Measurements from ENCODE around the gene CD160.
"Not testable (repeated sequence)": the region's sequence is repeated elsewhere in the genome, so short reads cannot be mapped to it uniquely, and the experiment has no call there.

The CD160 gene, protein sequence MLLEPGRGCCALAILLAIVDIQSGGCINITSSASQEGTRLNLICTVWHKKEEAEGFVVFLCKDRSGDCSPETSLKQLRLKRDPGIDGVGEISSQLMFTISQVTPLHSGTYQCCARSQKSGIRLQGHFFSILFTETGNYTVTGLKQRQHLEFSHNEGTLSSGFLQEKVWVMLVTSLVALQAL

DNA sequence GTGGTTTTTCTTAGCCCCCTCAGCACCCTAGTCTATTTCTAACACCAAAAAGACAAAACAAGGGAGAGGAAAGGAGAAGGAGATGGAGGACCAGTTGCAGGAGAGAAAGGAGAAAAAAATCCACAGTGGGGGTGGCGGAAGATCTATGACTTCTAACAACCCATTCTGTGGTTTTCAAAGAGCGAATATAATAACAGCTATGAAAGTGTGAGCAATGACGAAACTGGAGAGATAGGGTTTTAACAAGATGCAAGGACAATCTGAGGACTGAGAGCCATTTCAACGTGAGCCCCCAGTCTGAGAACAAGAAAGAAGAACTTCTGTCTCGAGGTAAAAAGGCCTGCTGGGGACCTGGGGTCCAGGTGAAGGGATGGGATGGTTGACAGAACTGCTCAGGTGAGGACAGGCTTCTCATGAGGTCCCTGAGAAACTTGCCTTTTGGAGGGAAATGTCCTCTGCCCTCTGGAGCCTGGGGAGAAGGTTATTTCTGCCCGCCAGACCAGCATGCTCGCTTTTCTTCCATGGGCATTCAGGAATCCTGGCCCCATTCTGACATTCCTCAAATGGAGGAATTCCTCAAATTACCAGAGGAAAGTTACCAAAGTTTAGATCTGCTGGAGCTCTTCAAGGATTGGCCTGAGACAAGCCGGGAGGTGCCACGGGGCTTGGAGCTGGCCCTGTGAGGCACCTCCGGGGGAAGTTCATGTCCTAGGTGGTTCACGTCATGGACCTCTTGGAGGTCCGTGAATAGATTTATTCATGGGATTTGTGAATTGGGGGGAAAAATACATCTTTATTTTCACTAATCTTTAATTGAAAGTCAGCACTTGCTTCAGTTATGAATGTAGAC, at the start of gene CD160:
Gene CD160, plus strand, starts transcription at position 270 of the 850 bp plus-strand sequence. CDS start 8,829 bp downstream, outside the sequence.
- no peak for DNase-seq (ENCODE audit: low read depth)
- TF ChIP-seq, protein P1, sequence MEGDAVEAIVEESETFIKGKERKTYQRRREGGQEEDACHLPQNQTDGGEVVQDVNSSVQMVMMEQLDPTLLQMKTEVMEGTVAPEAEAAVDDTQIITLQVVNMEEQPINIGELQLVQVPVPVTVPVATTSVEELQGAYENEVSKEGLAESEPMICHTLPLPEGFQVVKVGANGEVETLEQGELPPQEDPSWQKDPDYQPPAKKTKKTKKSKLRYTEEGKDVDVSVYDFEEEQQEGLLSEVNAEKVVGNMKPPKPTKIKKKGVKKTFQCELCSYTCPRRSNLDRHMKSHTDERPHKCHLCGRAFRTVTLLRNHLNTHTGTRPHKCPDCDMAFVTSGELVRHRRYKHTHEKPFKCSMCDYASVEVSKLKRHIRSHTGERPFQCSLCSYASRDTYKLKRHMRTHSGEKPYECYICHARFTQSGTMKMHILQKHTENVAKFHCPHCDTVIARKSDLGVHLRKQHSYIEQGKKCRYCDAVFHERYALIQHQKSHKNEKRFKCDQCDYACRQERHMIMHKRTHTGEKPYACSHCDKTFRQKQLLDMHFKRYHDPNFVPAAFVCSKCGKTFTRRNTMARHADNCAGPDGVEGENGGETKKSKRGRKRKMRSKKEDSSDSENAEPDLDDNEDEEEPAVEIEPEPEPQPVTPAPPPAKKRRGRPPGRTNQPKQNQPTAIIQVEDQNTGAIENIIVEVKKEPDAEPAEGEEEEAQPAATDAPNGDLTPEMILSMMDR (conservative IDR thresholded peaks at IDR 0.05; ENCODE audit: low read length): no peak
- no peak within 1 kb of the TSS for H3K4me3 ChIP-seq (ENCODE audit: low read length)

DNA sequence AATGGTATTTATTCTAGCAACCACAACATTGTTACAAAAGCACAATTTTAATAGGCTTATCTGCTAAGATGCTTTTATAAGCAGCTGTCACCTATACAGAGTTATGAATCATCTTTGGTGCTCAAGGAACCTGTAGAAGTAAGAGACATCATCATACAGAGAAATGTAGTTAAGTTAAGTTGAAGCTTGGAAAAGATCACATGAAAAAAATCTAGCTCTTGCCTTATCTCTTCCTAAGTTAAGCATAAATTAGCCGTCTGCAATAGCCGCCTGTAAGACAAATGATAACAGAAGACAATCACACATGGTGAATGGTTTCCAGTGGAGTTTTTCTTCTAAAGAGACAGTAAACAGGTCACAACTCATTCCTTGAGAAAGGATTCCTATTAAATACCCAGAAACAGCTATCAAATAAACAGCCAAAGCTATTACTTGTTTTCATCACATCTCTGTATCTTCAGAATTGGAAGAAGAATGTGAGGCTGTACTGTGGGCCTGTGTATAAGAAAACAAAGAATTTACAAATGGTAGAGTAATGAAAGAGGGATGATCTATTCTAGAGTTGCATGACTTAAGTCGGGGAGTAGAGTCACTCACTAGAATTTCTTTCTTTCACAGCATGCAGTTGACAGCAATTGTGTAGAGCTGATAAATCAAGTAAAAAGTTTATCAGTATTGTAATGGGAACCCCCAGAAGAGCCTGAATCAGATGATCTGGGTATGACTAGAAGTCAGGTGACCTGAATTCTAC, 48.1 kb upstream of the CD160 start:
- DNase-seq (ENCODE audit: low read depth); H3K4me3 ChIP-seq (ENCODE audit: low read length): not testable (repeated sequence)

- DNase-seq (ENCODE audit: low read depth); H3K4me3 ChIP-seq (ENCODE audit: low read length): not testable (repeated sequence)
These were observed 46.1 kb upstream of the CD160 start for GRCh38 chr1:145673217-145673616.

DNA sequence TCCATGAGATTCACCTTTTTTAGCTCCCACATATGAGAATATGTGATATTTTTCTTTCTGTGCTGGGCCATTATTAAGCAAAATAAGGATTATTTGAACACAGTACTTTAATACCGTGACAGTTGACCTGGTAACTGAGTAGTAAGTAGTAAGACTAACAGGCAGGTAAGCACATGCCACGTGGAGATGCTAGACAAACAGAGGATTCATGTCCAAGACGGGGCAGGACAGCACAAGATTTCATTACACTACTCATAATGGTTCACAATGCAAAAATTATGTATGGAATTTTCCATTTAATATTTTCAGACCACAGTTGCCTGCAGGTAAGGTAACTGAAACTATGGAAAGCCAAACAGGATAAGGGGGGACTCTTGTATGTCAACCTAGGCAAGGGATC, 34.4 kb upstream of the CD160 start:
- DNase-seq (ENCODE audit: low read depth); H3K4me3 ChIP-seq (ENCODE audit: low read length): not testable (repeated sequence)

GRCh38 chr1:145686078-145686477, 33.2 kb upstream of the CD160 start:
- H3K4me3 ChIP-seq (ENCODE audit: low read length); DNase-seq (ENCODE audit: low read depth): not testable (repeated sequence)

DNA sequence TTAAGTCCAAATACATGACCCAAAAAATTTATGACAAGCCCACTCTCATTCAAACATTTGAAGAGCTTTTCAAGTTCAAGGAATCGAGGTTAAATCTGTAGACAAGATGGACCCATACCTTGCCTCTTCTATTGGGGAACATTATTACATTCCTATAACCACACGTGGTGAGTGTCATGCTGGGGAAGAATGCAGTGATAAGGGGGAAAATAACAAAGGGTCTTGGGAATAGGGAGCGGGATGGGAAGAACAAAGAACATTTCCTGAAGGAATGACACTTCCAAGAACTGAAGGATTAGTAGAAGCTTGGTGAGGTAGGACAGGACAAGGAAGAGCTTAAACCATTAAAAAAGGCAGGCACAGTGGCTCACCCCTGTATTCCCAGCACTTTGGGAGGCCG, 31.0 kb upstream of the CD160 start:
- no peak overlapping the region for H3K4me3 ChIP-seq (ENCODE audit: low read length)
- TF ChIP-seq, protein P1 (conservative IDR thresholded peaks at IDR 0.05; ENCODE audit: low read length): no peak
- no peak for DNase-seq (ENCODE audit: low read depth)

- H3K4me3 ChIP-seq (ENCODE audit: low read length): no peak overlapping the region
- DNase-seq (ENCODE audit: low read depth): no peak
- TF ChIP-seq, protein P1 (conservative IDR thresholded peaks at IDR 0.05; ENCODE audit: low read length): no peak
These were observed 30.4 kb upstream of the CD160 start for GRCh38 chr1:145688924-145689323.

DNA sequence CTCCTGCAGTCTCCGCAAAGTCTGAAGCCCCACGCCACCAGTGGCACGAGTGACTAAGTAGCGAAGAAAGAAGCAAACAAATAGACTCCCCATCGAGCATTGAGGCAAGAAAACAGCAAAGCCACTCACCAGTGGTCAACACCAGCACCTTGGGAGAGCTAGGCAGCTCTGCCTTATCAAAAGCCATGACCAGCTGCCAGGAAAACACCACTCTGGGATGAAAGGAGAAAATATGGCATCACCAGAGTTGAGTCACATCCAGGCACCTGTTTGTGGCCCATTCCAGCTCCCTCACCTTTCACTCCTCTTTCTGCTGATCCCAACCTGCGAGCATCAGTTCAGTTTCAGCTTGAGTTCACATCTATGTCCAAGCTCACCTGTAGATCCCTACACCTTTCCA, 29.4 kb upstream of the CD160 start:
- TF ChIP-seq, protein P1 (conservative IDR thresholded peaks at IDR 0.05; ENCODE audit: low read length): no peak
- H3K4me3 ChIP-seq (ENCODE audit: low read length): no peak overlapping the region
- DNase-seq (ENCODE audit: low read depth): no peak

All from AG10803 (cell line).